ENCODE results near the gene IL1RL2.
A peak's percentile ranks its signal among the peaks of the same experiment; 100 is the strongest.

- 0 out of 2 replicates have a peak, but pooled peaks have one; percentile 23 for TF ChIP-seq CTCF (IDR thresholded peaks at IDR 0.05)
- TF ChIP-seq SIN3A (IDR thresholded peaks at IDR 0.05; ENCODE audit: borderline replicate concordance, insufficient read depth, low read depth, low read length): no peak
- no peak for TF ChIP-seq REST (IDR thresholded peaks at IDR 0.05; ENCODE audit: insufficient read depth in 1 of 2, low read depth in 2 of 2, low read length in 1 of 2)
- TF ChIP-seq POLR2AphosphoS5 (IDR thresholded peaks at IDR 0.05; ENCODE audit: low read depth, low read length): no peak
- TF ChIP-seq TCF7L2 (IDR thresholded peaks at IDR 0.05; ENCODE audit: low read depth, low read length): no peak
Observed at GRCh38 chr2:102245266-102246151, 58.7 kb downstream of the IL1RL2 start.
